COLO668 (cell line): Measurements from ENCODE around the gene ATMIN.

Experiments
- DNase-seq: peaks from one replicate; lab custom pipeline; 2025; ENCODE audit not compliant: unreplicated experiment; lab: John Stamatoyannopoulos, UW

ATMIN gene

DNA sequence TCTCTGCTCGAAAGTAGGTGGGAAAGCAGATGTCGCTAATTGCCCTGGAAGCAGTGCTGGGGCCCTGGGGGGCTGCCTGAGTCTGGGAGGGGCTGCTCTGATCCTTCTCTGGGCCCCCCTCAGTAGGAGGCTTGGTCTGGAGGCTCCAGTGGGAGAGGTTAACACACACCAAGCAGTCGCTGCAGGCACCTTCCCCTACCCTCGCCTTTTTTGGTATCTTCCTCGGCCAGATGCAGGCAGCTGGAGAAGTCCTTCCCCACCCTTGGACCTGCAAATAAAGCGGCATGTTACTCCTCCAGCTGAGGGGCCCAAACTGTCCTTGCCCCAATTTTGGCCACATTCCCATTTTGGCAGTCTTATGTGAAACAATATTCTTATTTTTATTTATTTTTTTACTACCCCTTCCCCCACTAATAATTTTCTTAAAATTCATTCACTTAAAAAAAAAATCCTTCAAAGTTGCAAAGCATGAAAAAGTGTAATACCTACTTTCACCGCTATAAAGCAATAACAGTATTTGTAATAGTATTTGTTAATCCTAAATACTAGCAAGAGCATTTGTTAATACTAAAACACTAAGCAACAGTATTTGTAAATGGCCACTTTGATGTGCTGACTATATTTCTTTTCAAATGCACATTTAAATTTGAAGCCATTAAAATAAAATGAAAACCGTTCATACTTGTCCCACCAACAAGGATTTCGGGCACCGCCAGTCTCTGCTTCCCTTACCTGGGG lies 26.4 kb downstream of the ATMIN start:
- no peak for DNase-seq

GRCh38 chr16:81066681-81067080 lies 31.0 kb downstream of the ATMIN start:
- DNase-seq: no peak

GRCh38 chr16:81067166-81067565 lies 31.5 kb downstream of the ATMIN start:
- DNase-seq: no peak

DNA sequence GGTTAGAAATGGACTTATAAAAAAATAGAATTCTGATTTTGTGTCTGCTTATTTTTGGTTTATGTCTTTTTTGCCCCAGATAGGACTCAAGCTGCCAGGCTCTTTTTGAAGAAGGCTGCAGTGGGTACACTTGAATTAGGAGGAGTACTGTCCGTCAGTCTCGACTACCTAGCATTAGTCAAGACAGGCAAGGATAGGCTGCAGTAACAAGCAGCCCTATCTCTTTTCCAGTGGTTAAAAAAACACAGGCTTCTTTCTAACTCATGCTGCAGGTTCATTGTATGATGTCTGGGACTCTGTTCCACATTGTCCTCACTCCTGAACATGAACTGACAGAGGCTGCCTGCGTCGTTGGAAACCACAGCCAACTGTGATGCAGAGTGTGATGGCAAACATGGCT lies 33.4 kb downstream of the ATMIN start:
- no peak for DNase-seq

- DNase-seq: no peak
Measured at GRCh38 chr16:81070979-81071378, 35.3 kb downstream of the ATMIN start.

DNA sequence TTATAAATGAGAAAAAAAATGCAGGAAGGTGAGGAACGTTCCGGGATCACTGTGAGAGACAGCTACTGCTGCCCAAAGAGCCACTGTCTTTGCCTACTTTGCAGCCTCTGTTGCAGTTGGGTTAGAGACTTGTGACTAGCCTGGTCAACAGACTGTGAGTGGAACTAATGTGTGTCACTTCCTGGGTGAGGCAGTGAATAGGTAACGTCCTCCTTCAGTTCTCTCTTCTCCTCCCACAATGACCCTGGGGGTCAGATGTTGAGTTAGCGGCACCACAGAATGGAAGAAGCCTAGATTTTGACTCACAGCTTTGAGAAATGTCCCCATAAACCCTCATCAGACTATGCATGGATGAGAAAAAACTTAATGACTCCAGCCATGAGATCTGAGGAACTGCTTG lies 36.2 kb downstream of the ATMIN start:
- no peak for DNase-seq

- no peak for DNase-seq
Measured at GRCh38 chr16:81073560-81074330, 38.1 kb downstream of the ATMIN start.

GRCh38 chr16:81076566-81077075 lies 41.0 kb downstream of the ATMIN start:
- peak; percentile 92 for DNase-seq

DNA sequence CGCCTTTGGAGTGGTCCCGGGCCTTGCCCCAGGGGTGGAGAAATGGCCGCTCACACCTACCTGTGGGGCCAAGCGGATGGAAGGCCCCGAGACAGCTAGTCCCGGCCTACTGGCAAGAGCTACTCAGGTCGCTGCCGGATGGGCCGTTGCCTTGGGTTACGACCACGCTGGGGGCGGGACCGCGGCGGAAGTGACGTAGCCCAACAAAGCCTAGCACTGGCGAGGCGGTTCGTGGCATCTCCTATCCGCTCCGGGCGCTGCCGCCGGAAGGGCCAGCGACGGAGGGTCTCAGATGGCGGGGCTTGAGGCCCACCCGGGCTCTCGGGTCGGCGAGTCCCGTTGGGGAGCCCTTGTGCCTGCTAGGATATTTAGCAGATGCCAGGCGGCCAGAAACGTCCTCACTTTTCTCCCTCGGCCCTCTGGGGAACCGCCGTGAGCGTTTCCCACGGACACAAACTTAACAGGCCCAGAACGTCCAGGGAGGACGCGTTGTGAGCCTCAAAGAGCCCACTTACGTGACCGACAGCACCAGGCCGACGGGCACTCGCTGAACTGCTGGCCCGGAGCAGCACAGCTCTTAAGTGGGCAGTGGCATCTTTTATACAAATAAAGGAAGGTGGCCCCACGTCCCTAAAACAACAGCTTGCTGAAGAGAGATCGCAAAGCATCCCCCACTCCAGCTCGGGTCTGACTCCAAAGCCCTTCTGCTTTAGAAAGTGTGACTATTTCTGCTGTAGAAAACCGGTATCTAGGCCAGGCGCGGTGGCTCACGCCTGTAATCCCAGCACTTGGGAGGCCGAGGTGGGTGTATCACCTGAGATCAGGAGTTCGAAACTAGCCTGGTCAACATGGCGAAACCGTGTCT lies 41.7 kb downstream of the ATMIN start, which contains the start of gene C16orf46:
TSS of gene C16orf46 (minus strand) at position 163 of the 865 bp plus-strand sequence. CDS start 13,283 bp downstream, outside the sequence.
- peak; percentile 95 for DNase-seq

DNA sequence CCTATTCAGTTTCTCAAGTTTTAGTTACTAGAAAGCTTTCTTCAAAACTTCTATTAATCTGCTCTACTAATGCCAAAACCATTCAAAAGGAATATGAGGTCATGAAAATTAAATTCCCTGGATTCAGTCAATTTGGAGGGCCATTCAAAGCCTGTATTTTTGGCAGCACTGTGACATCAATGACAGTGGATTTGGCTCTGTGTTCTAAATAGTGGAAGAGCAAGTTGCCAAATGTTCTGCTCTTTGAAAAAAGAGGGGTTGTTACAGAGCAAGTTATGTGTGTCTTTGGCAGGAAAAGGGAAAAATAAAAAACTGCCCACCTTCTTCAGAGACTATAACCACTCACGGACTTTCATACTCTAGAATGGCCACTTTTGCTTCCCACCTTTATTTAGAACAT lies 44.6 kb downstream of the ATMIN start:
- no peak for DNase-seq

DNA sequence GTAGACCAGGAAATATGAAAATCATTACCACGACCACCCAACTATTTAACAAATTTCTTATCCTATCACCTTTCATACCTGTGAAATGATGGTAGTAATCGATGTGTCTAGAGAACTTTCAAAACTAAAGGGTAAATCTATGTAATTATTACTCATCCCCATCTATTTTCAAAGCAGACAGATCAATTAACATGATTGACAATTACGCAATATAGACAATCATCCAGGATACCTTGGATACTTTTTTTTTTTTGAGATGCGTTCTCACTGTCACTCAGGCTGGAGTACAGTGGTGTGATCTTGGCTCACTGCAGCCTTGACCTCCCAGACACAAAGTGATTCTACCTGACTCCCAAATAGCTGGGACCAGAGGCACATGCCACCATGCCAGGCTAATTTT lies 45.4 kb downstream of the ATMIN start:
- DNase-seq: no peak

GRCh38 chr16:81088836-81089235 lies 53.2 kb downstream of the ATMIN start:
- DNase-seq: no peak

GRCh38 chr16:81094771-81095251 lies 59.2 kb downstream of the ATMIN start:
- DNase-seq: no peak

DNA sequence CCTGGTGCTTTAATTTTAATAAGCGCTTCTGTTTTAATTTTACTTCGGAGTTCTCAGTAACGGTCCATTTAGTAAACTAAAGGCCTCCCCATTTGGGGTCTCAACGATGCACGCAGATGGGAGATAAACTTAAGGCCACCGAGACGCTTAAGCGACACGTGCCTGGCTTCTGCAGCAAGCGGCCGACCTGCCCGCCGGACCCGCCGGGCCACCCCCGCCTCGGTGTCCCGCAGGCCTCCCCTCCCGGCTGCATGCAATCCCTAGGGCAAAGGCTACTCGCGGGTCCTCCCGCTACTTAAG lies 60.0 kb downstream of the ATMIN start:
- no peak for DNase-seq

- peak; percentile 98 for DNase-seq
Measured at GRCh38 chr16:81095953-81096714, 60.5 kb downstream of the ATMIN start, which contains the start of gene GCSH. TSS of gene GCSH (minus strand) at chr16:81096395. CDS start at chr16:81096278, 117 bp downstream.

GRCh38 chr16:81096715-81097208 lies 61.1 kb downstream of the ATMIN start:
- no peak for DNase-seq
